ENCODE data around the gene JAK2. TPM values are rescaled to one million over a fixed set of nuclear protein-coding genes. Genes with fewer than 3 reads are reported as not detected.

The JAK2 gene
- total and polyA plus RNA-seq, 4 donors: 17.7 to 144 (median 48.4) TPM

GRCh38 chr9:5042661-5043178, 57.6 kb downstream of the JAK2 start:
- DNase-seq (peak in 1 of 2 donors; percentile 78), ATAC-seq (ENCODE audit: low FRiP score) (peak; percentile 38)
- Histone ChIP-seq H3K36me3 (ENCODE audit: control insufficient read depth in 1 of 2, insufficient read depth in 2 of 2, low read length in 1 of 2) (peaks cover 0 to 9% of the 10 kb centered on the region in 2 donors), H3K27me3 (ENCODE audit: control insufficient read depth in 1 of 2, insufficient read depth in 2 of 2, low read length in 1 of 2) (no peaks in the 10 kb centered on the region), H3K9me3 (ENCODE audit: control insufficient read depth, low read length) (peaks cover 6% of the 10 kb centered on the region), H3K4me1 (ENCODE audit: control insufficient read depth in 1 of 2, insufficient read depth in 2 of 2, low read length in 2 of 2) (no peaks in the 10 kb centered on the region), H3K27ac (ENCODE audit: low read depth in 1 of 2, low read length in 2 of 2) (peak overlapping the region in 1 of 2 donors; percentile 76), H3K4me3 (ENCODE audit: low read length in 2 of 2) (no peak overlapping the region)
- WGBS, 2 donors: 56 to 85% methylated on average over 28 to 30 of the region's 30 CpGs
- intact Hi-C loops (cut with DNase I): no loop called here

GRCh38 chr9:5043381-5043780, 58.3 kb downstream of the JAK2 start:
- ATAC-seq (ENCODE audit: low FRiP score) (no peak), DNase-seq (no peak)
- intact Hi-C loops (cut with DNase I): no loop called here
- WGBS, 2 donors: 33 to 45% methylated on average over 3 of the region's 3 CpGs
- no peaks in the 10 kb centered on the region for H3K27me3 ChIP-seq (ENCODE audit: control insufficient read depth in 1 of 2, insufficient read depth in 2 of 2, low read length in 1 of 2)
- H3K36me3 ChIP-seq (ENCODE audit: control insufficient read depth in 1 of 2, insufficient read depth in 2 of 2, low read length in 1 of 2): peaks cover 0 to 9% of the 10 kb centered on the region in 2 donors
- no peak overlapping the region for H3K4me3 ChIP-seq (ENCODE audit: low read length in 2 of 2)
- H3K27ac ChIP-seq (ENCODE audit: low read depth in 1 of 2, low read length in 2 of 2): peak overlapping the region in 1 of 2 donors; percentile 76
- peaks cover 6% of the 10 kb centered on the region for H3K9me3 ChIP-seq (ENCODE audit: control insufficient read depth, low read length)
- no peaks in the 10 kb centered on the region for H3K4me1 ChIP-seq (ENCODE audit: control insufficient read depth in 1 of 2, insufficient read depth in 2 of 2, low read length in 2 of 2)

GRCh38 chr9:5044160-5044559, 59.1 kb downstream of the JAK2 start:
- 50 to 51% methylated on average over 4 of the region's 4 CpGs for WGBS, 2 donors
- Histone ChIP-seq H3K4me3 (ENCODE audit: low read length in 2 of 2) (no peak overlapping the region), H3K27ac (ENCODE audit: low read depth in 1 of 2, low read length in 2 of 2) (no peak overlapping the region), H3K9me3 (ENCODE audit: control insufficient read depth, low read length) (peaks cover 6% of the 10 kb centered on the region), H3K27me3 (ENCODE audit: control insufficient read depth in 1 of 2, insufficient read depth in 2 of 2, low read length in 1 of 2) (no peaks in the 10 kb centered on the region), H3K36me3 (ENCODE audit: control insufficient read depth in 1 of 2, insufficient read depth in 2 of 2, low read length in 1 of 2) (peaks cover 0 to 9% of the 10 kb centered on the region in 2 donors), H3K4me1 (ENCODE audit: control insufficient read depth in 1 of 2, insufficient read depth in 2 of 2, low read length in 2 of 2) (no peaks in the 10 kb centered on the region)
- no peak for DNase-seq
- intact Hi-C loops (cut with DNase I): no loop called here
- no peak for ATAC-seq (ENCODE audit: low FRiP score)

GRCh38 chr9:5052838-5053237, 67.8 kb downstream of the JAK2 start:
- Histone ChIP-seq H3K27me3 (ENCODE audit: control insufficient read depth in 1 of 2, insufficient read depth in 2 of 2, low read length in 1 of 2) (no peaks in the 10 kb centered on the region), H3K27ac (ENCODE audit: low read depth in 1 of 2, low read length in 2 of 2) (no peak overlapping the region), H3K4me3 (ENCODE audit: low read length in 2 of 2) (no peak overlapping the region), H3K4me1 (ENCODE audit: control insufficient read depth in 1 of 2, insufficient read depth in 2 of 2, low read length in 2 of 2) (peaks cover 0 to 3% of the 10 kb centered on the region in 2 donors), H3K36me3 (ENCODE audit: control insufficient read depth in 1 of 2, insufficient read depth in 2 of 2, low read length in 1 of 2) (no peaks in the 10 kb centered on the region), H3K9me3 (ENCODE audit: control insufficient read depth, low read length) (no peaks in the 10 kb centered on the region)
- DNase-seq (no peak), ATAC-seq (ENCODE audit: low FRiP score) (no peak)
- intact Hi-C loops (cut with DNase I): no loop called here
- 95 to 100% methylated on average over 1 of the region's 1 CpG for WGBS, 2 donors

GRCh38 chr9:5062631-5063030, 77.6 kb downstream of the JAK2 start:
- intact Hi-C loops (cut with DNase I): no loop called here
- ATAC-seq (ENCODE audit: low FRiP score) (no peak), DNase-seq (no peak)
- Histone ChIP-seq H3K36me3 (ENCODE audit: control insufficient read depth in 1 of 2, insufficient read depth in 2 of 2, low read length in 1 of 2) (no peaks in the 10 kb centered on the region), H3K4me3 (ENCODE audit: low read length in 2 of 2) (no peak overlapping the region), H3K4me1 (ENCODE audit: control insufficient read depth in 1 of 2, insufficient read depth in 2 of 2, low read length in 2 of 2) (no peaks in the 10 kb centered on the region), H3K9me3 (ENCODE audit: control insufficient read depth, low read length) (no peaks in the 10 kb centered on the region), H3K27me3 (ENCODE audit: control insufficient read depth in 1 of 2, insufficient read depth in 2 of 2, low read length in 1 of 2) (no peaks in the 10 kb centered on the region), H3K27ac (ENCODE audit: low read depth in 1 of 2, low read length in 2 of 2) (no peak overlapping the region)
- 50 to 77% methylated on average over 1 of the region's 1 CpG for WGBS, 2 donors

- H3K4me1 ChIP-seq (ENCODE audit: control insufficient read depth in 1 of 2, insufficient read depth in 2 of 2, low read length in 2 of 2): peaks cover 0 to 4% of the 10 kb centered on the region in 2 donors
- peaks cover 7 to 8% of the 10 kb centered on the region in 2 donors for H3K36me3 ChIP-seq (ENCODE audit: control insufficient read depth in 1 of 2, insufficient read depth in 2 of 2, low read length in 1 of 2)
- H3K27me3 ChIP-seq (ENCODE audit: control insufficient read depth in 1 of 2, insufficient read depth in 2 of 2, low read length in 1 of 2): no peaks in the 10 kb centered on the region
- H3K4me3 ChIP-seq (ENCODE audit: low read length in 2 of 2): no peak overlapping the region
- ATAC-seq (ENCODE audit: low FRiP score) (no peak), DNase-seq (no peak)
- intact Hi-C loops (cut with DNase I): loop anchor here in 1 of 2 donors (10.0 kb wide), 1 partner anchor 308 kb away; no protein-coding TSS in a partner anchor
- no peaks in the 10 kb centered on the region for H3K9me3 ChIP-seq (ENCODE audit: control insufficient read depth, low read length)
- no peak overlapping the region for H3K27ac ChIP-seq (ENCODE audit: low read depth in 1 of 2, low read length in 2 of 2)
- WGBS, 2 donors: 59 to 62% methylated on average over 1 of the region's 1 CpG
These were observed 87.8 kb downstream of the JAK2 start for GRCh38 chr9:5072871-5073270.

- Histone ChIP-seq H3K4me3 (ENCODE audit: low read length in 2 of 2) (no peak overlapping the region), H3K27me3 (ENCODE audit: control insufficient read depth in 1 of 2, insufficient read depth in 2 of 2, low read length in 1 of 2) (no peaks in the 10 kb centered on the region), H3K9me3 (ENCODE audit: control insufficient read depth, low read length) (no peaks in the 10 kb centered on the region), H3K27ac (ENCODE audit: low read depth in 1 of 2, low read length in 2 of 2) (no peak overlapping the region), H3K4me1 (ENCODE audit: control insufficient read depth in 1 of 2, insufficient read depth in 2 of 2, low read length in 2 of 2) (peaks cover 0 to 4% of the 10 kb centered on the region in 2 donors), H3K36me3 (ENCODE audit: control insufficient read depth in 1 of 2, insufficient read depth in 2 of 2, low read length in 1 of 2) (peaks cover 7 to 8% of the 10 kb centered on the region in 2 donors)
- intact Hi-C loops (cut with DNase I): loop anchor here in 1 of 2 donors (10.0 kb wide), 1 partner anchor 309 kb away; no protein-coding TSS in a partner anchor
- DNase-seq (no peak), ATAC-seq (ENCODE audit: low FRiP score) (no peak)
- 72 to 75% methylated on average over 1 of the region's 1 CpG for WGBS, 2 donors
These were observed 88.6 kb downstream of the JAK2 start for GRCh38 chr9:5073701-5074100.

- no peak overlapping the region for H3K4me3 ChIP-seq (ENCODE audit: low read length in 2 of 2)
- no peaks in the 10 kb centered on the region for H3K9me3 ChIP-seq (ENCODE audit: control insufficient read depth, low read length)
- no peaks in the 10 kb centered on the region for H3K4me1 ChIP-seq (ENCODE audit: control insufficient read depth in 1 of 2, insufficient read depth in 2 of 2, low read length in 2 of 2)
- ATAC-seq (ENCODE audit: low FRiP score) (no peak), DNase-seq (peak in 1 of 2 donors; percentile 51)
- no peak overlapping the region for H3K27ac ChIP-seq (ENCODE audit: low read depth in 1 of 2, low read length in 2 of 2)
- 65 to 70% methylated on average over 30 of the region's 30 CpGs for WGBS, 2 donors
- no peaks in the 10 kb centered on the region for H3K27me3 ChIP-seq (ENCODE audit: control insufficient read depth in 1 of 2, insufficient read depth in 2 of 2, low read length in 1 of 2)
- intact Hi-C loops (cut with DNase I): no loop called here
- H3K36me3 ChIP-seq (ENCODE audit: control insufficient read depth in 1 of 2, insufficient read depth in 2 of 2, low read length in 1 of 2): peaks cover 0 to 10% of the 10 kb centered on the region in 2 donors
These were observed 100.9 kb downstream of the JAK2 start for GRCh38 chr9:5085993-5086392.

GRCh38 chr9:5089737-5090136, 104.7 kb downstream of the JAK2 start:
- H3K36me3 ChIP-seq (ENCODE audit: control insufficient read depth in 1 of 2, insufficient read depth in 2 of 2, low read length in 1 of 2): peaks cover 0 to 6% of the 10 kb centered on the region in 2 donors
- intact Hi-C loops (cut with DNase I): no loop called here
- no peak for DNase-seq
- H3K4me1 ChIP-seq (ENCODE audit: control insufficient read depth in 1 of 2, insufficient read depth in 2 of 2, low read length in 2 of 2): no peaks in the 10 kb centered on the region
- no peaks in the 10 kb centered on the region for H3K9me3 ChIP-seq (ENCODE audit: control insufficient read depth, low read length)
- 89 to 91% methylated on average over 2 of the region's 2 CpGs for WGBS, 2 donors
- ATAC-seq (ENCODE audit: low FRiP score): no peak
- no peaks in the 10 kb centered on the region for H3K27me3 ChIP-seq (ENCODE audit: control insufficient read depth in 1 of 2, insufficient read depth in 2 of 2, low read length in 1 of 2)
- H3K27ac ChIP-seq (ENCODE audit: low read depth in 1 of 2, low read length in 2 of 2): no peak overlapping the region
- no peak overlapping the region for H3K4me3 ChIP-seq (ENCODE audit: low read length in 2 of 2)

Measured in aorta (tissue), 5 donors.